Gastroesophageal sphincter (tissue), 4 donors: ENCODE data around the gene CORO6. TPM values are rescaled to one million over a fixed set of nuclear protein-coding genes. Genes with fewer than 3 reads are reported as not detected.

Source experiments
- ATAC-seq: fragments of 150-250 bp; one replicate; pipeline ENCODE4 v1.9.1; 2016; ENCODE audit warnings: mild to moderate bottlenecking, moderate library complexity
- H3K27ac ChIP-seq, 4 donors: fragments of 200-600 bp; sonication (generic) in 3 of 4; 1 replicate in 3 of 4; 2 replicates in 1 of 4; pipeline ENCODE4 v1.5.1; 2016 to 2019
- H3K27me3 ChIP-seq: fragments of 200-600 bp; sonication (generic); one replicate; pipeline ENCODE4 v1.5.1; 2019
- H3K36me3 ChIP-seq, 2 donors: fragments of 200-600 bp; sonication (generic); one replicate each; pipeline ENCODE4 v1.5.1; 2019; ENCODE audit warnings: control low read depth in 1 of 2
- H3K4me1 ChIP-seq, 3 donors: fragments of 200-600 bp; sonication (generic); 1 replicate in 2 of 3; 2 replicates in 1 of 3; pipeline ENCODE4 v1.5.1; 2016 to 2019; ENCODE audit warnings: control low read depth in 2 of 3
- H3K4me3 ChIP-seq, 2 donors: fragments of 200-600 bp; sonication (generic); one replicate each; pipeline ENCODE4 v1.5.1; 2019; ENCODE audit warnings: mild to moderate bottlenecking in 1 of 2, moderate library complexity in 1 of 2
- H3K9me3 ChIP-seq, 3 donors: fragments of 200-600 bp; sonication (generic); one replicate each; pipeline ENCODE4 v1.5.1; 2017 to 2019; ENCODE audit warnings: control low read depth in 2 of 3
- EP300 ChIP-seq: sonication (generic); formaldehyde crosslinking; IDR thresholded peaks from one replicate; pipeline ENCODE4 v1.6.1; 2017; ENCODE audit warnings: antibody characterized with exemption, mild to moderate bottlenecking
- POLR2A ChIP-seq, 2 donors: fragments of 450-650 bp; IDR thresholded peaks; one replicate each; pipeline ENCODE4 v1.6.1; 2017; ENCODE audit warnings: antibody characterized with exemption in 2 of 2, mild to moderate bottlenecking in 2 of 2, moderate library complexity in 1 of 2
- POLR2AphosphoS5 ChIP-seq: sonication (generic); formaldehyde crosslinking; IDR thresholded peaks from one replicate; pipeline ENCODE4 v1.6.1; 2017; ENCODE audit warnings: antibody characterized with exemption
- WGBS, 2 donors: methylation state at CpG; one replicate each; pipeline ENCODE4 v1.1.5; 2018; ENCODE audit warnings: low coverage in 1 of 2; 5-methylcytosine and 5-hydroxymethylcytosine counted together
- total RNA-seq, 4 donors: library from RNA; depleted of rRNA; stranded (reverse); fragments of >200 nt; gene quantifications; one replicate each; pipeline ENCODE4 v1.1.0, GENCODE V29; 2016
- TF ChIP-seq, protein P1 (sequence below), 4 experiments: fragments of 200-600 bp in 2 of 4; fragments of 450-650 bp in 2 of 4; sonication (generic) in 1 of 4; IDR thresholded peaks; one replicate each; pipeline ENCODE4 v1.5.1; 2017 to 2019; ENCODE audit warnings: antibody characterized with exemption in 4 of 4, mild to moderate bottlenecking in 2 of 4, moderate library complexity in 2 of 4

The CORO6 gene
- total RNA-seq, 4 donors from 2014 or later, result 18.1 to 138 (median 39.4) TPM

DNA sequence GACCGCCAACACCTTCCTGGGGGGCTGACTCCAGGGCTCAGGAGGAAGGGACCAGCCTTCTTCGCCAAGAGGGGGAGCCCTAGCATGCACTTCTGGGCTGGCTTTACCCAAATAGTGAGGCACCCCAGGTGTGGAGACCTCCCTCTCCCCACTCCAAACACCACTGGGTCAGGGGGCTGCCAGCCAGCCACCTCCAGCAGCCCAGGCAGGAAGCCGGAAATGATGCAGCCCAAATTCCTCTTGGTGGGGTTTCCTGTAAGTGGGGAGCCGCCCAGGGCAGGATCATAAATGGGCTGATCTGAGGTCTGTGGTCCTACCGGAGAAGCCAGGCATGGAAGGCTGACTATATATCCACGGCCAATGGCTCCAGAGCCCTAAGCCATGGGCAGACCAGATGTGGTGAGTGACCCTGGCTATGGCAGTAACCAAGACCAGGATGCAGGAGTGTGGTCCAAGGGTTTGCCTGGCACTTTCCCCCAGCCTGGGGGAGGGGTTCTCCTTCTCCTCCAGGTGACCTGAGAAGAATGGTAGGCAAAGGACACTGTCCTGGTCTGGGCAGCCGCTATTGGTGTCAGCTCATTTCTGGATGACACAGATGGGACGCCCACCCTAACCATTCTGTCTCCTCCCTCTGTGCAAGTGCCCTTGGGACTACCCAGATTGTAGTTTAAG lies 37.5 kb downstream of the CORO6 start:
- 60 to 90% methylated on average over 1 to 2 of the region's 8 CpGs for WGBS, 2 donors
- no peaks in the 10 kb centered on the region for H3K9me3 ChIP-seq
- H3K4me3 ChIP-seq, result peak overlapping the region in 1 of 2 donors; percentile 39
- TF ChIP-seq, protein P1, sequence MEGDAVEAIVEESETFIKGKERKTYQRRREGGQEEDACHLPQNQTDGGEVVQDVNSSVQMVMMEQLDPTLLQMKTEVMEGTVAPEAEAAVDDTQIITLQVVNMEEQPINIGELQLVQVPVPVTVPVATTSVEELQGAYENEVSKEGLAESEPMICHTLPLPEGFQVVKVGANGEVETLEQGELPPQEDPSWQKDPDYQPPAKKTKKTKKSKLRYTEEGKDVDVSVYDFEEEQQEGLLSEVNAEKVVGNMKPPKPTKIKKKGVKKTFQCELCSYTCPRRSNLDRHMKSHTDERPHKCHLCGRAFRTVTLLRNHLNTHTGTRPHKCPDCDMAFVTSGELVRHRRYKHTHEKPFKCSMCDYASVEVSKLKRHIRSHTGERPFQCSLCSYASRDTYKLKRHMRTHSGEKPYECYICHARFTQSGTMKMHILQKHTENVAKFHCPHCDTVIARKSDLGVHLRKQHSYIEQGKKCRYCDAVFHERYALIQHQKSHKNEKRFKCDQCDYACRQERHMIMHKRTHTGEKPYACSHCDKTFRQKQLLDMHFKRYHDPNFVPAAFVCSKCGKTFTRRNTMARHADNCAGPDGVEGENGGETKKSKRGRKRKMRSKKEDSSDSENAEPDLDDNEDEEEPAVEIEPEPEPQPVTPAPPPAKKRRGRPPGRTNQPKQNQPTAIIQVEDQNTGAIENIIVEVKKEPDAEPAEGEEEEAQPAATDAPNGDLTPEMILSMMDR (IDR thresholded peaks at IDR 0.05), result no peak
- TF ChIP-seq POLR2A (IDR thresholded peaks at IDR 0.05), result peak in 1 of 2 donors; percentile 35
- H3K36me3 ChIP-seq, result peaks cover 0 to 35% of the 10 kb centered on the region in 2 donors
- peak overlapping the region in 3 of 4 donors; percentile 79 to 90 (median 89) for H3K27ac ChIP-seq
- H3K27me3 ChIP-seq, result no peaks in the 10 kb centered on the region
- peaks cover 0 to 92% (median 40%) of the 10 kb centered on the region in 3 donors for H3K4me1 ChIP-seq
- ATAC-seq, result no peak

DNA sequence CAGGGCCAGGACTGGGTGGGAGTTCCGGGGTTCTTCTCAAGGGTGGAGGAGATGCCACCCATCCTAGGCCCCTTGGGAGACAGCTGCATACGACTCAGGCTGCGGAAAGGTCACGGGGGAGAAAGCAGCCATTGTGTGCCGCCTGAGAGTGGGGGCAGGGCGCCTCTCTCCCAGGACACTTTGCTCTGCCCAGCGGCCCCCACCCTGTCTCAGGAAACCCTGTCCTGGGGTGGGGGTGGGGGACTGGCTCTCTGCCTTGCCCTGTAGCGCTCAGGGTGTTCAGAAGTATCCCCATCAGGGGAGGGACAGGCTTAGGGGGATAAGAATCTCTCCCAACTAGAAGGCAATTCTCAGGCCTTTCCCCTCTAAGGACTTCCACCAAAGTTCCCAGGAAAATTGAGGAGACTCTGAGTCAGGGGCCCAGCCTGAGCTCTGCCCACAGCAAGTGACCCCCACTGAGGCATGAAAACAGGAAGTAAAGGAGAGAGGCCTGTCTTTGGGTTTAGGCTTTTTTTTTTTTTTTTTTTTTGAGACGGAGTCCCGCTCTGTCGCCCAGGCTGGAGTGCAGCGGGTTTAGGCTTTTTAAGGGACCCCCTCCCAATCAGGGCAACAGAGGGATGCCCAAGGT lies 38.1 kb downstream of the CORO6 start:
- H3K4me3 ChIP-seq, result peak overlapping the region in 1 of 2 donors; percentile 39
- no peak for ATAC-seq
- H3K27me3 ChIP-seq, result no peaks in the 10 kb centered on the region
- TF ChIP-seq, protein P1 (IDR thresholded peaks at IDR 0.05), result no peak
- no peak for TF ChIP-seq POLR2A (IDR thresholded peaks at IDR 0.05)
- TF ChIP-seq EP300, result no peak
- TF ChIP-seq POLR2AphosphoS5, result no peak
- peaks cover 0 to 90% (median 34%) of the 10 kb centered on the region in 3 donors for H3K4me1 ChIP-seq
- peak overlapping the region in 3 of 4 donors; percentile 79 to 90 (median 89) for H3K27ac ChIP-seq
- H3K9me3 ChIP-seq, result no peaks in the 10 kb centered on the region
- H3K36me3 ChIP-seq, result peaks cover 0 to 41% of the 10 kb centered on the region in 2 donors
- 61% methylated on average over 2 of the region's 12 CpGs; no CpG with 5 or more reads in 1 of the 2 donors for WGBS, 2 donors

GRCh38 chr17:29583324-29584248 lies 39.1 kb downstream of the CORO6 start:
- WGBS, 2 donors, result 85 to 92% methylated on average over 2 to 6 of the region's 16 CpGs
- H3K27me3 ChIP-seq, result no peaks in the 10 kb centered on the region
- ATAC-seq, result no peak
- peak overlapping the region in 3 of 4 donors; percentile 79 to 90 (median 89) for H3K27ac ChIP-seq
- H3K36me3 ChIP-seq, result peaks cover 0 to 51% of the 10 kb centered on the region in 2 donors
- H3K4me3 ChIP-seq, result peak overlapping the region in 1 of 2 donors; percentile 13
- no peak for TF ChIP-seq POLR2A (IDR thresholded peaks at IDR 0.05)
- TF ChIP-seq, protein P1 (IDR thresholded peaks at IDR 0.05), result no peak
- no peak for TF ChIP-seq EP300
- TF ChIP-seq POLR2AphosphoS5, result no peak
- H3K4me1 ChIP-seq, result peaks cover 0 to 88% (median 34%) of the 10 kb centered on the region in 3 donors
- no peaks in the 10 kb centered on the region for H3K9me3 ChIP-seq

- H3K4me1 ChIP-seq, result peaks cover 0 to 87% (median 28%) of the 10 kb centered on the region in 3 donors
- no peak overlapping the region for H3K4me3 ChIP-seq
- 60% methylated on average over 1 of the region's 13 CpGs; no CpG with 5 or more reads in 1 of the 2 donors for WGBS, 2 donors
- no peaks in the 10 kb centered on the region for H3K27me3 ChIP-seq
- H3K9me3 ChIP-seq, result no peaks in the 10 kb centered on the region
- no peak for TF ChIP-seq POLR2A (IDR thresholded peaks at IDR 0.05)
- TF ChIP-seq EP300, result no peak
- TF ChIP-seq, protein P1 (IDR thresholded peaks at IDR 0.05), result no peak
- no peak for TF ChIP-seq POLR2AphosphoS5
- ATAC-seq, result no peak
- peak overlapping the region in 1 of 4 donors; percentile 89 for H3K27ac ChIP-seq
- H3K36me3 ChIP-seq, result peaks cover 0 to 59% of the 10 kb centered on the region in 2 donors
Observed at GRCh38 chr17:29582772-29583171, 39.9 kb downstream of the CORO6 start.
